Measurements from ENCODE around the gene DHRS1.

The DHRS1 gene

GRCh38 chr14:24266344-24267244, 33.0 kb downstream of the DHRS1 start:
- no peak overlapping the region for H3K4me3 ChIP-seq (ENCODE audit: low read depth in 1 of 2, low read length in 2 of 2)
- no peaks in the 10 kb centered on the region for H3K27me3 ChIP-seq (ENCODE audit: low read depth, low read length)
- H3K27ac ChIP-seq (ENCODE audit: low read length) = no peak overlapping the region
- peaks cover 0 to 5% of the 10 kb centered on the region in 2 donors for H3K4me1 ChIP-seq (ENCODE audit: control insufficient read depth in 1 of 2, insufficient read depth in 2 of 2, low read length in 2 of 2)
- H3K9me3 ChIP-seq (ENCODE audit: control insufficient read depth in 1 of 2, low read length in 2 of 2) = no peaks in the 10 kb centered on the region
- peaks cover 28 to 38% of the 10 kb centered on the region in 2 donors for H3K36me3 ChIP-seq (ENCODE audit: control insufficient read depth in 1 of 2, insufficient read depth in 2 of 2, low read length in 2 of 2)

GRCh38 chr14:24264298-24264697, 35.3 kb downstream of the DHRS1 start:
- H3K9me3 ChIP-seq (ENCODE audit: control insufficient read depth in 1 of 2, low read length in 2 of 2) = no peaks in the 10 kb centered on the region
- H3K4me1 ChIP-seq (ENCODE audit: control insufficient read depth in 1 of 2, insufficient read depth in 2 of 2, low read length in 2 of 2) = no peaks in the 10 kb centered on the region
- H3K27me3 ChIP-seq (ENCODE audit: low read depth, low read length) = no peaks in the 10 kb centered on the region
- no peak overlapping the region for H3K27ac ChIP-seq (ENCODE audit: low read length)
- H3K4me3 ChIP-seq (ENCODE audit: low read depth in 1 of 2, low read length in 2 of 2) = no peak overlapping the region
- H3K36me3 ChIP-seq (ENCODE audit: control insufficient read depth in 1 of 2, insufficient read depth in 2 of 2, low read length in 2 of 2) = peaks cover 25 to 33% of the 10 kb centered on the region in 2 donors

- H3K9me3 ChIP-seq (ENCODE audit: control insufficient read depth in 1 of 2, low read length in 2 of 2) = no peaks in the 10 kb centered on the region
- H3K36me3 ChIP-seq (ENCODE audit: control insufficient read depth in 1 of 2, insufficient read depth in 2 of 2, low read length in 2 of 2) = peaks cover 20 to 29% of the 10 kb centered on the region in 2 donors
- H3K4me1 ChIP-seq (ENCODE audit: control insufficient read depth in 1 of 2, insufficient read depth in 2 of 2, low read length in 2 of 2) = no peaks in the 10 kb centered on the region
- H3K27me3 ChIP-seq (ENCODE audit: low read depth, low read length) = no peaks in the 10 kb centered on the region
- no peak overlapping the region for H3K27ac ChIP-seq (ENCODE audit: low read length)
- H3K4me3 ChIP-seq (ENCODE audit: low read depth in 1 of 2, low read length in 2 of 2) = no peak overlapping the region
Measured at GRCh38 chr14:24263848-24264247, 35.7 kb downstream of the DHRS1 start.

GRCh38 chr14:24262821-24263733, 36.5 kb downstream of the DHRS1 start, which contains the start of gene TGM1:
Gene TGM1, minus strand, starts transcription at chr14:24263177. Its CDS starts 825 bp downstream, at chr14:24262352.
- H3K27me3 ChIP-seq (ENCODE audit: low read depth, low read length) = no peaks in the 10 kb centered on the region
- no peaks in the 10 kb centered on the region for H3K4me1 ChIP-seq (ENCODE audit: control insufficient read depth in 1 of 2, insufficient read depth in 2 of 2, low read length in 2 of 2)
- peaks cover 18 to 29% of the 10 kb centered on the region in 2 donors for H3K36me3 ChIP-seq (ENCODE audit: control insufficient read depth in 1 of 2, insufficient read depth in 2 of 2, low read length in 2 of 2)
- no peak within 1 kb of the TSS for H3K4me3 ChIP-seq (ENCODE audit: low read depth in 1 of 2, low read length in 2 of 2)
- no peak within 1 kb of the TSS for H3K27ac ChIP-seq (ENCODE audit: low read length)
- no peaks in the 10 kb centered on the region for H3K9me3 ChIP-seq (ENCODE audit: control insufficient read depth in 1 of 2, low read length in 2 of 2)

GRCh38 chr14:24261969-24262327, 37.6 kb downstream of the DHRS1 start:
- H3K9me3 ChIP-seq (ENCODE audit: control insufficient read depth in 1 of 2, low read length in 2 of 2) = no peaks in the 10 kb centered on the region
- H3K36me3 ChIP-seq (ENCODE audit: control insufficient read depth in 1 of 2, insufficient read depth in 2 of 2, low read length in 2 of 2) = peaks cover 10 to 21% of the 10 kb centered on the region in 2 donors
- H3K27ac ChIP-seq (ENCODE audit: low read length) = no peak overlapping the region
- no peaks in the 10 kb centered on the region for H3K4me1 ChIP-seq (ENCODE audit: control insufficient read depth in 1 of 2, insufficient read depth in 2 of 2, low read length in 2 of 2)
- no peak overlapping the region for H3K4me3 ChIP-seq (ENCODE audit: low read depth in 1 of 2, low read length in 2 of 2)
- no peaks in the 10 kb centered on the region for H3K27me3 ChIP-seq (ENCODE audit: low read depth, low read length)

- H3K4me3 ChIP-seq (ENCODE audit: low read depth in 1 of 2, low read length in 2 of 2) = no peak overlapping the region
- H3K9me3 ChIP-seq (ENCODE audit: control insufficient read depth in 1 of 2, low read length in 2 of 2) = no peaks in the 10 kb centered on the region
- no peaks in the 10 kb centered on the region for H3K4me1 ChIP-seq (ENCODE audit: control insufficient read depth in 1 of 2, insufficient read depth in 2 of 2, low read length in 2 of 2)
- no peaks in the 10 kb centered on the region for H3K27me3 ChIP-seq (ENCODE audit: low read depth, low read length)
- peaks cover 5 to 16% of the 10 kb centered on the region in 2 donors for H3K36me3 ChIP-seq (ENCODE audit: control insufficient read depth in 1 of 2, insufficient read depth in 2 of 2, low read length in 2 of 2)
- H3K27ac ChIP-seq (ENCODE audit: low read length) = no peak overlapping the region
Measured at GRCh38 chr14:24261256-24261968, 38.2 kb downstream of the DHRS1 start.

GRCh38 chr14:24260780-24261157, 38.8 kb downstream of the DHRS1 start:
- H3K4me3 ChIP-seq (ENCODE audit: low read depth in 1 of 2, low read length in 2 of 2) = no peak overlapping the region
- no peaks in the 10 kb centered on the region for H3K4me1 ChIP-seq (ENCODE audit: control insufficient read depth in 1 of 2, insufficient read depth in 2 of 2, low read length in 2 of 2)
- peaks cover 0 to 11% of the 10 kb centered on the region in 2 donors for H3K36me3 ChIP-seq (ENCODE audit: control insufficient read depth in 1 of 2, insufficient read depth in 2 of 2, low read length in 2 of 2)
- no peaks in the 10 kb centered on the region for H3K9me3 ChIP-seq (ENCODE audit: control insufficient read depth in 1 of 2, low read length in 2 of 2)
- no peak overlapping the region for H3K27ac ChIP-seq (ENCODE audit: low read length)
- no peaks in the 10 kb centered on the region for H3K27me3 ChIP-seq (ENCODE audit: low read depth, low read length)

- no peaks in the 10 kb centered on the region for H3K4me1 ChIP-seq (ENCODE audit: control insufficient read depth in 1 of 2, insufficient read depth in 2 of 2, low read length in 2 of 2)
- H3K27me3 ChIP-seq (ENCODE audit: low read depth, low read length) = no peaks in the 10 kb centered on the region
- H3K4me3 ChIP-seq (ENCODE audit: low read depth in 1 of 2, low read length in 2 of 2) = no peak overlapping the region
- H3K27ac ChIP-seq (ENCODE audit: low read length) = no peak overlapping the region
- no peaks in the 10 kb centered on the region for H3K9me3 ChIP-seq (ENCODE audit: control insufficient read depth in 1 of 2, low read length in 2 of 2)
- H3K36me3 ChIP-seq (ENCODE audit: control insufficient read depth in 1 of 2, insufficient read depth in 2 of 2, low read length in 2 of 2) = peaks cover 0 to 9% of the 10 kb centered on the region in 2 donors
Measured at GRCh38 chr14:24260026-24260779, 39.4 kb downstream of the DHRS1 start.

- peaks cover 0 to 7% of the 10 kb centered on the region in 2 donors for H3K36me3 ChIP-seq (ENCODE audit: control insufficient read depth in 1 of 2, insufficient read depth in 2 of 2, low read length in 2 of 2)
- H3K27me3 ChIP-seq (ENCODE audit: low read depth, low read length) = no peaks in the 10 kb centered on the region
- no peaks in the 10 kb centered on the region for H3K4me1 ChIP-seq (ENCODE audit: control insufficient read depth in 1 of 2, insufficient read depth in 2 of 2, low read length in 2 of 2)
- no peak overlapping the region for H3K27ac ChIP-seq (ENCODE audit: low read length)
- no peaks in the 10 kb centered on the region for H3K9me3 ChIP-seq (ENCODE audit: control insufficient read depth in 1 of 2, low read length in 2 of 2)
- H3K4me3 ChIP-seq (ENCODE audit: low read depth in 1 of 2, low read length in 2 of 2) = no peak overlapping the region
Measured at GRCh38 chr14:24259282-24260025, 40.1 kb downstream of the DHRS1 start.

Data from muscle layer of duodenum (tissue), 2 donors.